Hepatocyte (in vitro differentiated cells): Measurements from ENCODE around the gene NKX6-1.

Experiments used
- CTCF ChIP-seq: fragments of 200-600 bp; sonication (generic); IDR thresholded peaks from 2 replicates; pipeline ENCODE4 v1.5.1; 2016; ENCODE audit warnings: antibody characterized with exemption, mild to moderate bottlenecking; ENCODE audit not compliant: poor library complexity
- EZH2 ChIP-seq: fragments of 200-600 bp; sonication (generic); IDR thresholded peaks from 2 replicates; pipeline ENCODE4 v1.6.1; 2016; ENCODE audit warnings: antibody characterized with exemption, mild to moderate bottlenecking, borderline replicate concordance

GRCh38 chr4:84507941-84508340 is 8.8 kb upstream of the NKX6-1 start:
- no peak for TF ChIP-seq EZH2
- no peak for TF ChIP-seq CTCF
